GM13977 (cell line): ENCODE measurements around the gene LRRC25.

Experiments used
- DNase-seq: peaks from one replicate; pipeline ENCODE4 v3.0.0; 2012; ENCODE audit warnings: low spot score
- CTCF ChIP-seq: IDR thresholded peaks from 2 replicates; pipeline ENCODE4 v1.5.1; 2012; ENCODE audit warnings: mild to moderate bottlenecking, control low read depth; ENCODE audit not compliant: insufficient read depth; ENCODE audit errors: extremely low read depth, missing control alignments
- in situ Hi-C: fragments of 300-500 bp; cut with MboI; formaldehyde crosslinking; loops from one replicate; pipeline ENCODE4 v1.12.0; 2022; ENCODE audit warnings: low sequenced_read_pairs, low pct_unique_long_range_greater_than_20kb, mixed read lengths, inconsistent platforms; ENCODE audit not compliant: unreplicated experiment

The LRRC25 gene

GRCh38 chr19:18389726-18390064 lies 7.7 kb downstream of the LRRC25 start:
- in situ Hi-C loops = no loop called here
- DNase-seq = no peak
- no peak for TF ChIP-seq CTCF

- DNase-seq = no peak
- TF ChIP-seq CTCF = no peak
- in situ Hi-C loops = no loop called here
These were observed 8.3 kb downstream of the LRRC25 start for GRCh38 chr19:18388960-18389725.

GRCh38 chr19:18388100-18388959 lies 9.1 kb downstream of the LRRC25 start:
- TF ChIP-seq CTCF = peak; percentile 100
- peak; percentile 95 for DNase-seq
- in situ Hi-C loops = no loop called here

- TF ChIP-seq CTCF = no peak
- in situ Hi-C loops = no loop called here
- no peak for DNase-seq
These were observed 10.7 kb downstream of the LRRC25 start for GRCh38 chr19:18386543-18387271.

GRCh38 chr19:18385675-18386542 lies 11.5 kb downstream of the LRRC25 start, which contains the start of gene GDF15:
Gene GDF15, plus strand, starts transcription at chr19:18386158. Its CDS starts 32 bp downstream, at chr19:18386190.
- peak; percentile 73 for DNase-seq

More at GRCh38 chr19:18385675-18386542, 11.5 kb downstream of the LRRC25 start, which contains the start of gene GDF15:
- in situ Hi-C loops = no loop called here
- peak; percentile 72 for TF ChIP-seq CTCF
